ENCODE data around the gene TFG.

Gene TFG

DNA sequence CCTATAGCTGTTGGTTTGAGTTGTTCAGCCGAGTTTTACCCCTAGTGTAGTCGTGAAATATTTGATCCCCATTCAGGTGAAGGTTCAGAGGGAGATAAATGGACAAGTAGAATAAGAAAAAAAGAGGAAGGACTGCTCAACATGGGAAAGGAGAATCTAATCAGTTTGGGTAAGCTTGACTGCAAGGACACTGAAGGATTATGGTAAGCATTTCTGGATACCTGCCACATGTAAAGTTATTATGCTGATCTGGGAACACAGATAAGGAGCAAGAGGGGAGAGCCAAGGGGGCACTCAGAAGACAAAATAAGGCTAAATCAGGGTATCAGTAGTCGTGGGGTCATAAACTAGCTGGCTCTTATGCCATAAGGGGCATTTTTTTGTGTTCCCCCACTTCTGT is 49.9 kb downstream of the TFG start:
- DNase-seq, result no peak

DNA sequence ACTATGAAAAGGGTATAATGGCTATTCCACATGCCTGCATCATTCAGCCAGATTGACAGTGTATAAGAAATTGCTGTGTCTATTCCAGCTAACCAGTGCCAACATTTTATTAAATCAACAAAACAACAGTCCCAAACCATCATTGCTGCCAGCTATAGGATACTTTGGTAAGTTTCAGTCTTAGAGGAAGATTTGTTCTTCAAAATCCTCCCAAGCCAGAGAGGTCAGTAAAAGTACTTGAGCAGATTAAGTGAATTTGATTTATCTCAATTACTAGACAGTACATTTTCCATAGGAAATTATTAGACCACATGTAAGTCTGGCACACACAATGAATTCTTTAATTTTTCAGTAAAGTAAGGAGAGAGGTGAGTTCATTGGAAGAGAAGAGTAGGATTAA is 50.7 kb downstream of the TFG start:
- DNase-seq, result no peak

- no peak for DNase-seq
Observed at GRCh38 chr3:100760377-100760776, 51.1 kb downstream of the TFG start.

DNA sequence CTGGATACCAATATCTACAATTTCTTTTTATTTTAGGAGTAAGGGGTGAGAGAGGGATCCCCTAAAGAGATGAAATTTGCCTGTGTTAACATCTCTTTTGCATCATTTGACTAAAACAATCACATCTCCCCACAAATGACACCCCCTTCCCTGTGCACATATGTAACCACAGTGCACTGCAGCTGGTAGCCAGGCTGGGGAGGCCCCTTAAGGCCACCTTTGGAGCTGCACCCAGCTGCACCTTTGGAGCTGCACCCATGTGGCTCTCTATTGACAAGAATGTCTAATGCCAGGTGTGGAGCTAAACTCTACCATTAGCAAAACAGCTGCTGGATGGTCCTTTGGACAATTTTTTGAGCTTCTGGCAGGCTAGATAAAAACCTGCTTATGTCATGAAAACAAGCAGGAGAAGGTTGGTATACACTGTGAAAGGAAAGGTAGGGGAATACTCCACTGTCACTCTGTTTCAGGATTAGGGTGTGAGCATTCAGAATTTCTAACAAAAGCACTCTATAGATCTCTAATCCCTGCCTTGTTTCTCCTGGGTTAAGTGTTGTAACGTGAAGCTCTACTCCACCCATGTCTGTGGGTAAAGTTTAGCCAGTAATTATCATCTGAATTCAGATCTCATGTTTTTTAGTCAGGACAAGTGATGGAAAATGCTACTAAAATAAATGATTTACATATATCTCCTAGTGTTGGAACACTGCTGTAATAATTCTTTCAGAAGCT is 52.1 kb downstream of the TFG start:
- no peak for DNase-seq

- DNase-seq, result no peak
Observed at GRCh38 chr3:100761951-100762350, 52.7 kb downstream of the TFG start.

- no peak for DNase-seq
Observed at GRCh38 chr3:100765437-100765975, 56.2 kb downstream of the TFG start.

- DNase-seq, result no peak
Observed at GRCh38 chr3:100766069-100766468, 56.8 kb downstream of the TFG start.

DNA sequence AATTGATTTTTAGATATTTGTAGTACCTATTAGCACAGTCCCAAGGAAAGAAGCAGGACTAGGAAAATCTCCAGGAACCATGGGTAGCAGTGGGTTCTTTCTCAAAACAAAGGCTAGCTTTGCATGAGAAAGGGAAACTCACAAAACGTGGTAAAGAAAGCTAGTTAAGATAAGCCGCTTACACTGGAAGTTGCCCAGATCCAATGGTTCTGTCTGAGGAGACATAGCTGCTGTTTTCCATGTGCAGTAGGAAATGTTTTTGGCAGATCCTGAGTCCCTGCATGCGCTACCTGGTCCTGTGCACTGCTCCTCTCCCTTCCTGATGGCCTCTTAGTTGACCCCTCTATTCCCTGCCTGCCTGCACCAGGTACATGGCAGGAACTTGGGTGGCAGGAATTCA is 60.4 kb downstream of the TFG start:
- no peak for DNase-seq

GRCh38 chr3:100775226-100775625 is 65.9 kb downstream of the TFG start:
- no peak for DNase-seq

DNA sequence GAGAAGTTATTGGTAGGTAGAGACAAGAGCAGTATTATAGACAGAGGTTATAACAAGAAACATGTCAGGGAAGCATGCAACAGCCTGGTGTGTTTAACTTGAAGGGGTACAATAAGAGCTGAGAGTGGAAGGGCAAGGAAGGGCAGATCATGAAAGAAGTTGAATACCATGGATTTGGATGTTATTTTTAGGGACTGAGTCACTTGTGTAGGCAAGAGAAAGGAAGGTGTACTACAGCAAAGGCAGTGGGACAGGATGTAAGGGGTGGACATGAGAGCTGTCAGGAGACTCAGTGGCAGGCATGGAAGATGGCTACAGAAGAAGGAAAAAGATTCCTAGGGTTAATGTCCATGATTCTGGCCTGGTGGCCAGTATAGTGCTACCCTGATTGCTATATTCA is 66.4 kb downstream of the TFG start:
- no peak for DNase-seq

DNA sequence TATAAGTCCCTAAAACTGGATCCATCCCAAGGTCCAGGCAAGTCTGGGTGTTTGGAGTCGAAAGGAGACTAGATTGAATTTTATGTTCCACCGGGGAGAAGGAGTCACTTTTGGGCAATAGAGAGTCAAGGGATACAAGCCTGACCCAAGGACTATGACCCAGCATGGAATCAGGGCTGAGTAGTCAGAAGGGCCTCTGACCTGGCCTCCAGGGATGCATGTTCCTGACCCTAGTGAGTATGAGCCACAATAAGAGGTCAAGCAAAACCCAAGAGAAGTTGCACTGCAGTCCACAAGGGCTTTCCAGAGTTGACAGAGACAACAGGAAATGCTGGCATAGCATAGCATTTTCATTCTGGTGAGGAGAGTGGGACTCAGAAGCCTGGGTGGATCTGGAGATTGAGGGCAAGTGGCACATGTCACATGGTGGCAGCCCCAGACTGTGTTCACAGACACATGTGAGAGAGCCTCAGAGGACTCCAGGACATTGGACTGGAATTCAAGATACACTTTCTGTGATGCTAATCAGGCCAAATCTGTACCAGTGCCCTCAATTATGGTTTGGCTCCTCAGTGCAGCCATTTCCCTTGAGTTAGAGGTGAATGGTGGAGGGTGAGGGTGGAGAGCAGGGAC is 66.9 kb downstream of the TFG start:
- no peak for DNase-seq

DNA sequence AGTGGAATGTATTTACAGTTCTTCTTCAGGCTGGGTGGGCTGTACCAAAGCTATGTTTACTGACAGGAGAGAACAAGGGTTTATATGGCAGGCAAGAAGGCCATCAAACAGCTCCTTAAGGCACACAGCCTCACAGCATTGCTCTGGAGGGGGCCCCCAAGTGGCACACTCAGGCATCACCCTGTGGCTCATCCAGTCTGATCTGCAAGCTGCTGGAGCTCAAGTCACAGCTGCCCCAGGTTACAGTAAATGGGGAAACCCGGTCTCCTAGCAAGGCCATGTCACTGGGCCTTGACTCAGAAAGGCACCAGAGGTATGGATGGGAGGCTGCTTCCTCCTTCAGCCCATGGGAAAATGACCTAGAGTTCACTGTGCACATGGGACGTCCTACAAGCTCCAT is 67.5 kb downstream of the TFG start:
- no peak for DNase-seq

GRCh38 chr3:100777271-100777670 is 68.0 kb downstream of the TFG start:
- DNase-seq, result no peak

GRCh38 chr3:100779480-100779879 is 70.2 kb downstream of the TFG start:
- no peak for DNase-seq

DNA sequence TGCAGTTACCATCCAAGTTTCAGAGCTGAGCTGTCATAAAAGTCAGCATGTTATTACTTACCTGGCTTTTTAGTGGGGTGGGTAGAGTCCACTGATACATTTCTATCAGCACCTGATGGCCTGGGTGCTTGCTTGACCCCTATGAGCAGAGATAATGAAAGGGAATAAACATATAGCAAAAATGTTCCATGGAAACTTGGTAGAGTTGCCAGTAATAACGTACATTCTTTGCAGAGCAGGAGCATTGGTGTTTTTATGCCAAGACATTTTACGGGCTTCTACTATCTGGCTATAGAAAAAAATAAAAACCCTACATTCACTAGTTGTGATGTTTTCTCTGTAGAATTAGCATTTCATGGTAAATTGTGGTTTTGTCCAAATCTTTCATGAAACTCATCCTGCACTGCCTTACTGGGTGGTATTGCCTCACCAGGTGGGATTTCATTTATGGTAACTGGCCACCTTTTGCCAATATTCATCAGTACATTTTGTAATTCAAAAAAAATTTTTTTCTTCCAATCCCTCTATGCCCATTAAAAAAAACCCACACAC is 70.9 kb downstream of the TFG start:
- DNase-seq, result no peak

DNA sequence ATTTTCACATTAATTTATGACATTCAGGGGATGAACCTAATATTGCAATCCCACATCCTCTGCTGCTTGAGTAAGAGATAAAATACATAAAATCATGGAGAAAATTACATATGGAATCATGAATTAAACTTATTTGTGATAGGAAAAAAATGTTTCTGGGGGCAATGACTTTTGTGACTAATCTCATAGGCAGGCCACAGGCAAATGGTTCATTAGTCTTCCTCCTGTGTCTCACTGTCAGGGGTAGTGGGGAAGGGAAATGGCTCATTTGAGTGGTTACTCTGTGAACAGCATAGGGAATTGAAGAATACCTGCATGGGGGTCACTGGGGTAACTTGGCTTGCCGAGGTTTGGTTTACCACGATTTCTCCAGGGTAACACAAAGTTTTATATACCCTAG is 72.0 kb downstream of the TFG start:
- no peak for DNase-seq

DNA sequence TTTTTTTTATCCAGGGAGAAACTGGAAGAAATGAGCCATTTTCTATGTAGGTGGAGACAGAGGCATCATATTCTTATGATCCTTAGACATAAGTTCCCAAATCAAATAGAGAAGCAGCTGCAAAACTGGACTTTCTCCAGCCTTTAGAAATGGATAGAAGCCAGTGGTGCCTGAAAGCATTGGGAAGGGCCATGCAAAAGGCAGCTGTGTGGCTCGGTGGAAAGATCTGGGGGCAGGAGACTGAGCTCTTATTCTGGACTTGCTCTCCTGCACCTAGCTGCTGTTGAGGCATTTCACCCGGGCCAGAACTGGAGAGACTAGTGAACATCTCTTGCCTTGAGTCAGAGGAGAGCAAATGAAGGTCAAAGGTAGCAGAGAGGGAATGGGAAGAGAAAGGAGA is 73.1 kb downstream of the TFG start:
- DNase-seq, result no peak

GRCh38 chr3:100782906-100783305 is 73.6 kb downstream of the TFG start:
- no peak for DNase-seq

GRCh38 chr3:100783619-100784018 is 74.3 kb downstream of the TFG start:
- no peak for DNase-seq

GRCh38 chr3:100789579-100789978 is 80.3 kb downstream of the TFG start:
- DNase-seq, result no peak

GRCh38 chr3:100796556-100796955 is 87.3 kb downstream of the TFG start:
- DNase-seq, result peak in 1 of 2 donors; percentile 19

DNA sequence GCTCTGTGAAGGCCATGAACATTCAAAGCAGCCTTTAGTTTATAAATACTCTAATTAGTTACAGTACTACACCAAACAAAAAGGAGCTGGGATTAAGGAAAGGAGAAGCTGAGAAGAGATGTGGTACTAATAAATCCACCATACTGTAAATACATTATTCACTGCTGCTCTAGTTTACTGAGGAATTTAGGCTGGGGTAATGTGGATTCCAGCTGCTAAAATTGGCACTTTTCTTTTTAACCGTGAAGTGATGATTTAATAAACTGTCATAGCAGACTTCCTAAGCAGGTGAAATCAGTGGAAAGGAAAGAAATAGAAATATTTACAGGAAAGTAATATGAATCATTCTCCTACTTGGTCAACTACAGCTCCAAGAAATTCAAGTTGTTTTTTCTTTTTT is 88.7 kb downstream of the TFG start:
- DNase-seq, result no peak
